Osteocyte (in vitro differentiated cells): ENCODE results near the gene NRXN3. TPM values are rescaled to one million over a fixed set of nuclear protein-coding genes. Genes with fewer than 3 reads are reported as not detected.
"Not testable (repeated sequence)": the region's sequence is repeated elsewhere in the genome, so short reads cannot be mapped to it uniquely, and the experiment has no call there.

ENCODE experiments used
- DNase-seq: peaks from one replicate; pipeline ENCODE4 v3.0.0; 2021; ENCODE audit warnings: mixed read lengths; ENCODE audit not compliant: unreplicated experiment; ENCODE audit errors: extremely low spot score
- H3K27ac Mint-ChIP-seq: one replicate; pipeline ENCODE4 v1.8.0; 2021; ENCODE audit warnings: mild to moderate bottlenecking, mixed read lengths; ENCODE audit not compliant: unreplicated experiment
- H3K27me3 Mint-ChIP-seq: one replicate; pipeline ENCODE4 v1.8.0; 2021; ENCODE audit warnings: mixed read lengths; ENCODE audit not compliant: unreplicated experiment
- H3K36me3 Mint-ChIP-seq: one replicate; pipeline ENCODE4 v1.8.0; 2021; ENCODE audit warnings: mixed read lengths; ENCODE audit not compliant: unreplicated experiment
- H3K4me1 Mint-ChIP-seq: one replicate; pipeline ENCODE4 v1.8.0; 2021; ENCODE audit warnings: mixed read lengths; ENCODE audit not compliant: unreplicated experiment
- H3K4me3 Mint-ChIP-seq: one replicate; pipeline ENCODE4 v1.8.0; 2021; ENCODE audit warnings: mild to moderate bottlenecking, moderate library complexity, mixed read lengths; ENCODE audit not compliant: unreplicated experiment
- H3K9me3 Mint-ChIP-seq: one replicate; pipeline ENCODE4 v1.8.0; 2021; ENCODE audit warnings: mixed read lengths; ENCODE audit not compliant: unreplicated experiment
- CTCF ChIP-seq: fragments of 200-600 bp; sonication (generic); IDR thresholded peaks from 2 replicates; pipeline ENCODE4 v1.5.0; 2021; ENCODE audit warnings: antibody characterized with exemption, mild to moderate bottlenecking, moderate library complexity
- total RNA-seq: library from RNA; stranded (reverse); gene quantifications from 2 replicates; pipeline ENCODE4 v1.2.1, GENCODE V29; 2021

The NRXN3 gene
- total RNA-seq, 1 donor from 2014 or later = 26.5 TPM

- Mint-ChIP-seq H3K36me3 (no peaks in the 10 kb centered on the region), H3K27me3 (no peaks in the 10 kb centered on the region), H3K4me1 (peaks cover 2% of the 10 kb centered on the region), H3K4me3 (no peak overlapping the region), H3K9me3 (no peaks in the 10 kb centered on the region), H3K27ac (no peak overlapping the region)
- peak; percentile 88 for DNase-seq
- peak; percentile 79 for TF ChIP-seq CTCF
Measured at GRCh38 chr14:78566026-78566858, 396.1 kb downstream of the NRXN3 start.

- no peak for DNase-seq
- H3K9me3 Mint-ChIP-seq = no peaks in the 10 kb centered on the region
- no peak overlapping the region for H3K4me3 Mint-ChIP-seq
- no peaks in the 10 kb centered on the region for H3K36me3 Mint-ChIP-seq
- H3K27me3 Mint-ChIP-seq = no peaks in the 10 kb centered on the region
- peaks cover 2% of the 10 kb centered on the region for H3K4me1 Mint-ChIP-seq
- H3K27ac Mint-ChIP-seq = no peak overlapping the region
- no peak for TF ChIP-seq CTCF
Measured at GRCh38 chr14:78566859-78567172, 396.6 kb downstream of the NRXN3 start.

GRCh38 chr14:78567343-78567742 is 397.2 kb downstream of the NRXN3 start:
- Mint-ChIP-seq H3K36me3 (no peaks in the 10 kb centered on the region), H3K27me3 (no peaks in the 10 kb centered on the region), H3K9me3 (no peaks in the 10 kb centered on the region), H3K27ac (no peak overlapping the region), H3K4me3 (no peak overlapping the region), H3K4me1 (peaks cover 2% of the 10 kb centered on the region)
- no peak for TF ChIP-seq CTCF
- DNase-seq = no peak

- not testable (repeated sequence) for H3K4me1 Mint-ChIP-seq, H3K27me3 Mint-ChIP-seq, DNase-seq, H3K27ac Mint-ChIP-seq, H3K4me3 Mint-ChIP-seq, H3K36me3 Mint-ChIP-seq
- peaks cover 15% of the 10 kb centered on the region for H3K9me3 Mint-ChIP-seq
Measured at GRCh38 chr14:78573736-78574135, 403.6 kb downstream of the NRXN3 start.

- no peak for TF ChIP-seq CTCF
- DNase-seq = no peak
- Mint-ChIP-seq H3K27me3 (no peaks in the 10 kb centered on the region), H3K36me3 (no peaks in the 10 kb centered on the region), H3K9me3 (peaks cover 15% of the 10 kb centered on the region), H3K4me1 (no peaks in the 10 kb centered on the region), H3K27ac (no peak overlapping the region), H3K4me3 (no peak overlapping the region)
Measured at GRCh38 chr14:78576437-78577166, 406.4 kb downstream of the NRXN3 start.
